HepG2 (cell line): ENCODE results near the gene TADA2A. TPM values are rescaled to one million over a fixed set of nuclear protein-coding genes. Genes with fewer than 3 reads are reported as not detected.
A peak's percentile ranks its signal among the peaks of the same experiment; 100 is the strongest.

ENCODE experiments used
- ATRX ChIP-seq: sonication (generic); formaldehyde crosslinking; IDR thresholded peaks from 2 replicates; pipeline ENCODE4 v1.4.0; 2020; ENCODE audit warnings: missing genetic modification reagents, borderline replicate concordance
- BCL6 ChIP-seq: IDR thresholded peaks from 2 replicates; pipeline ENCODE4 v1.6.1; 2016; ENCODE audit warnings: missing genetic modification reagents, missing compliant biosample characterization
- BRD4 ChIP-seq: sonication (generic); formaldehyde crosslinking; IDR thresholded peaks from 2 replicates; pipeline ENCODE4 v1.4.0; 2020; ENCODE audit warnings: missing genetic modification reagents
- CENPT ChIP-seq: sonication (generic); formaldehyde crosslinking; IDR thresholded peaks from 2 replicates; pipeline ENCODE4 v1.8.0; 2022; ENCODE audit warnings: low read depth, mild to moderate bottlenecking, moderate library complexity, missing genetic modification reagents
- ELF1 ChIP-seq: sonication (generic); formaldehyde crosslinking; IDR thresholded peaks from 2 replicates; pipeline ENCODE4 v1.4.0; 2020; ENCODE audit warnings: missing genetic modification reagents
- FLYWCH1 ChIP-seq: sonication (generic); formaldehyde crosslinking; IDR thresholded peaks from 2 replicates; pipeline ENCODE4 v1.8.1; 2023; ENCODE audit warnings: mild to moderate bottlenecking, missing genetic modification reagents
- GATAD2A ChIP-seq: IDR thresholded peaks from 2 replicates; pipeline ENCODE4 v1.6.1; 2016
- HDAC1 ChIP-seq: sonication (generic); formaldehyde crosslinking; IDR thresholded peaks from 2 replicates; pipeline ENCODE4 v1.5.1; 2020; ENCODE audit warnings: mild to moderate bottlenecking, missing genetic modification reagents
- HOXD1 ChIP-seq: sonication (generic); formaldehyde crosslinking; IDR thresholded peaks from 2 replicates; pipeline ENCODE4 v1.5.0; 2020; ENCODE audit warnings: missing genetic modification reagents
- ISX ChIP-seq: sonication (generic); formaldehyde crosslinking; conservative IDR thresholded peaks from 2 replicates; pipeline ENCODE4 v1.5.0; 2020; ENCODE audit warnings: missing genetic modification reagents
- MTA3 ChIP-seq: sonication (generic); formaldehyde crosslinking; IDR thresholded peaks from 2 replicates; pipeline ENCODE4 v1.4.0; 2020; ENCODE audit warnings: missing genetic modification reagents
- NR2F1 ChIP-seq, 2 experiments: fragments of 450-650 bp in 1 of 2; formaldehyde crosslinking in 1 of 2; IDR thresholded peaks; 2 replicates each; pipeline versions ENCODE4 v1.5.0 to v1.6.1; 2016 to 2020; ENCODE audit warnings: mild to moderate bottlenecking in 1 of 2, missing compliant biosample characterization in 1 of 2, missing genetic modification reagents in 1 of 2, moderate library complexity in 1 of 2
- PRPF4 ChIP-seq: fragments of 200-400 bp; formaldehyde crosslinking; IDR thresholded peaks from 2 replicates; pipeline ENCODE4 v1.6.1; 2016; ENCODE audit warnings: low read length, low read depth; ENCODE audit not compliant: poor library complexity, severe bottlenecking
- RARG ChIP-seq: sonication (generic); formaldehyde crosslinking; IDR thresholded peaks from 2 replicates; pipeline ENCODE4 v1.4.0; 2020; ENCODE audit warnings: low read depth, mild to moderate bottlenecking, missing genetic modification reagents
- SIX1 ChIP-seq: sonication (generic); formaldehyde crosslinking; IDR thresholded peaks from 2 replicates; pipeline ENCODE4 v1.4.0; 2020; ENCODE audit warnings: missing genetic modification reagents, borderline replicate concordance
- SIX4 ChIP-seq: sonication (generic); formaldehyde crosslinking; IDR thresholded peaks from 2 replicates; pipeline ENCODE4 v1.4.0; 2020; ENCODE audit warnings: missing genetic modification reagents
- STAG1 ChIP-seq: sonication (generic); formaldehyde crosslinking; IDR thresholded peaks from 2 replicates; pipeline ENCODE4 v1.4.0; 2020; ENCODE audit warnings: missing genetic modification reagents
- TBL1XR1 ChIP-seq: fragments of 150-350 bp; IDR thresholded peaks from 2 replicates; pipeline ENCODE4 v1.6.1; 2014; ENCODE audit warnings: borderline replicate concordance, low read length; ENCODE audit not compliant: partially characterized antibody
- ZFP1 ChIP-seq: IDR thresholded peaks from 2 replicates; pipeline ENCODE4 v1.6.1; 2016
- ZNF160 ChIP-seq: sonication (generic); formaldehyde crosslinking; IDR thresholded peaks from 2 replicates; pipeline ENCODE4 v1.8.0; 2022; ENCODE audit warnings: mild to moderate bottlenecking, inconsistent platforms, missing genetic modification reagents
- ZNF17 ChIP-seq: sonication (generic); formaldehyde crosslinking; IDR thresholded peaks from 2 replicates; pipeline ENCODE4 v1.5.0; 2020; ENCODE audit warnings: mild to moderate bottlenecking, missing genetic modification reagents
- ZNF207 ChIP-seq: fragments of 450-650 bp; IDR thresholded peaks from 2 replicates; pipeline ENCODE4 v1.6.1; 2016; ENCODE audit warnings: antibody characterized with exemption, borderline replicate concordance
- ZNF274 ChIP-seq: sonication (generic); formaldehyde crosslinking; IDR thresholded peaks from 2 replicates; pipeline ENCODE4 v1.5.1; 2020; ENCODE audit warnings: mild to moderate bottlenecking, missing genetic modification reagents
- ZNF292 ChIP-seq: sonication (generic); formaldehyde crosslinking; IDR thresholded peaks from 2 replicates; pipeline ENCODE4 v1.8.1; 2022; ENCODE audit warnings: mild to moderate bottlenecking, low read depth, missing genetic modification reagents, borderline replicate concordance
- ZNF468 ChIP-seq: sonication (generic); formaldehyde crosslinking; IDR thresholded peaks from 2 replicates; pipeline ENCODE4 v1.8.0; 2022; ENCODE audit warnings: mild to moderate bottlenecking, moderate library complexity, missing genetic modification reagents
- ZNF543 ChIP-seq: sonication (generic); formaldehyde crosslinking; IDR thresholded peaks from 2 replicates; pipeline ENCODE4 v1.4.0; 2020; ENCODE audit warnings: mild to moderate bottlenecking, missing genetic modification reagents
- ZNF567 ChIP-seq: sonication (generic); formaldehyde crosslinking; IDR thresholded peaks from 2 replicates; pipeline ENCODE4 v1.8.1; 2023; ENCODE audit warnings: mild to moderate bottlenecking, missing genetic modification reagents, borderline replicate concordance
- ZNF614 ChIP-seq: IDR thresholded peaks from 2 replicates; pipeline ENCODE4 v1.6.1; 2018; ENCODE audit warnings: missing biosample characterization, missing genetic modification reagents, inconsistent platforms, borderline replicate concordance
- ZNF816 ChIP-seq: sonication (generic); formaldehyde crosslinking; IDR thresholded peaks from 2 replicates; pipeline ENCODE4 v1.8.0; 2022; ENCODE audit warnings: missing genetic modification reagents, mild to moderate bottlenecking, borderline replicate concordance
- ZNF878 ChIP-seq: sonication (generic); formaldehyde crosslinking; IDR thresholded peaks from 2 replicates; pipeline ENCODE4 v1.8.1; 2023; ENCODE audit warnings: mild to moderate bottlenecking, missing genetic modification reagents, moderate library complexity
- polyA plus RNA-seq, 8 experiments: library from polyadenylated mRNA; depleted of rRNA in 3 of 8; stranded (reverse) in 7 of 8; unstranded in 1 of 8; fragments of >200 nt; fragmentation: Illumina TruSeq in 4 of 8; extraction: Trizol in 4 of 8; gene quantifications; 2 replicates each; pipeline versions ENCODE4 v1.2.1 to v1.2.3, GENCODE V29; 2011 to 2016; ENCODE audit warnings: low read depth in 4 of 8, missing spikeins in 1 of 8, mixed read lengths in 1 of 8; ENCODE audit not compliant: insufficient read depth in 1 of 8
- total RNA-seq, 5 experiments: library from RNA; depleted of rRNA; stranded (reverse); fragments of >200 nt; fragmentation: Illumina TruSeq; extraction: Trizol; gene quantifications; 2 replicates each; pipeline ENCODE4 v1.2.3, GENCODE V29; 2016; ENCODE audit warnings: low read depth in 1 of 5
- TF ChIP-seq, protein P1 (sequence below): IDR thresholded peaks from 2 replicates; pipeline ENCODE4 v1.6.1; 2018; ENCODE audit warnings: missing genetic modification reagents, mild to moderate bottlenecking, missing compliant biosample characterization
- TF ChIP-seq, protein P2 (sequence below): sonication (generic); formaldehyde crosslinking; IDR thresholded peaks from 2 replicates; pipeline ENCODE4 v1.5.0; 2020; ENCODE audit warnings: missing genetic modification reagents, mild to moderate bottlenecking, borderline replicate concordance

TADA2A gene
- total and polyA plus RNA-seq, 2 of the 13 experiments (the other 11 are each of a cell fraction or from before 2014, with no cell fraction given): 8.0 to 14.0 TPM

DNA sequence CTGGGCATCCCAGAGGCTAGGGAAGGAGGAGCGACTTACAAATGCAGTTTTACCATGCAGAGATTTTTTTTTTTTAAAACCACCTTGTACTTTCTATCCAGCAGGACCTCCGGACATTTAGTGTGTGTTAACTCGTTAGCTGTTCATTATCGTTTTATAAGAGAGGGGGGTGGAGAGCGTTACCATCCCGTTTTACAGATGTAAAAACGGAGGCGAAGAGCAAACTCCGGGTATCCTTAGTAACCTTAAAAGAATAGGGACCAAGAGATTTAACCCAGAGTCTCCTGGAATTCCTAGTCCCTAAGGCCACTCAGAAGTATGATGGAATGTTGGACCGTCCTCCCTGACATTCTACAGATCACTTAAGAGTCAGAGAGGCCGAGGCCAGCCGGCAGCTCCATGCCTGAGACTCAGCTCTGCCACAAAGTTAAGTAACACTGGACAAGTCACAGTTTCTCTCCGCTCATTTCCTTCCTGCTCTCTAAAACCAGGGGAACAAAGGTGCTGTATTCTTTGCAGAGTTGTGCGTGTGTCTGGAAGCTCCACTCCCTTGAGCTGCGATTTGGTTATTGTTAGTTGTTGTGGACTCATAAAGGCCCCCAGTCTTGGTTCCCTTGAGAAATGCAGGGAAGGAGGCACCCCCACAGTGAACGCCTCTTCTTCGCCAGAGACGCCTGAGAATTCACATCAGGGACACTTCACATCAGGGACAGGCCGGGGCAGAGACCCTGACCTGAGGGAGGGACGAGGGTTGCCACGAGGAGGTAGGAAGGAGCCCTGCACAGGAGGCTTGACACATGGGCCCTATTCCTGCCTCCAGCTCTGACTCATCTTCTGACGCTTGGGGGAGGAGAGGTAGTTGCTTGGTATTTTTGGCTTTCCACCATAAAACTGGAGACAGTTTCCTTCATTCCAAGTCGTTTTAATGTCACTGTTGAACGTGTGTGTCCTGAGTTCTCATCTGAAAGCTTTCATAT, 84.2 kb downstream of the TADA2A start (continued):
- TF ChIP-seq, protein P1, sequence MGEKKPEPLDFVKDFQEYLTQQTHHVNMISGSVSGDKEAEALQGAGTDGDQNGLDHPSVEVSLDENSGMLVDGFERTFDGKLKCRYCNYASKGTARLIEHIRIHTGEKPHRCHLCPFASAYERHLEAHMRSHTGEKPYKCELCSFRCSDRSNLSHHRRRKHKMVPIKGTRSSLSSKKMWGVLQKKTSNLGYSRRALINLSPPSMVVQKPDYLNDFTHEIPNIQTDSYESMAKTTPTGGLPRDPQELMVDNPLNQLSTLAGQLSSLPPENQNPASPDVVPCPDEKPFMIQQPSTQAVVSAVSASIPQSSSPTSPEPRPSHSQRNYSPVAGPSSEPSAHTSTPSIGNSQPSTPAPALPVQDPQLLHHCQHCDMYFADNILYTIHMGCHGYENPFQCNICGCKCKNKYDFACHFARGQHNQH: 0 out of 2 replicates have a peak, but pooled peaks have one; percentile 31
- no peak for TF ChIP-seq HDAC1 (CRISPR knock-in tag)
- TF ChIP-seq STAG1 (CRISPR knock-in tag): no peak
- no peak for TF ChIP-seq HOXD1 (CRISPR knock-in tag)
- TF ChIP-seq ELF1: no peak
- TF ChIP-seq ZNF468: no peak
- no peak for TF ChIP-seq FLYWCH1 (CRISPR knock-in tag)
- no peak for TF ChIP-seq GATAD2A (CRISPR knock-in tag)
- TF ChIP-seq SIX1 (CRISPR knock-in tag): no peak
- no peak for TF ChIP-seq ZNF207
- no peak for TF ChIP-seq PRPF4
- 0 out of 4 replicates have a peak, but pooled peaks of 1 of the 2 experiments have one; percentile 18 for TF ChIP-seq NR2F1 (CRISPR knock-in tag; IDR thresholded peaks at IDR 0.05)
- TF ChIP-seq MTA3 (CRISPR knock-in tag): no peak
- TF ChIP-seq ZNF543: no peak
- no peak for TF ChIP-seq ZFP1 (CRISPR knock-in tag)
- TF ChIP-seq, protein P2, sequence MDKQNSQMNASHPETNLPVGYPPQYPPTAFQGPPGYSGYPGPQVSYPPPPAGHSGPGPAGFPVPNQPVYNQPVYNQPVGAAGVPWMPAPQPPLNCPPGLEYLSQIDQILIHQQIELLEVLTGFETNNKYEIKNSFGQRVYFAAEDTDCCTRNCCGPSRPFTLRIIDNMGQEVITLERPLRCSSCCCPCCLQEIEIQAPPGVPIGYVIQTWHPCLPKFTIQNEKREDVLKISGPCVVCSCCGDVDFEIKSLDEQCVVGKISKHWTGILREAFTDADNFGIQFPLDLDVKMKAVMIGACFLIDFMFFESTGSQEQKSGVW (CRISPR knock-in tag): no peak
- no peak for TF ChIP-seq RARG (CRISPR knock-in tag)
- TF ChIP-seq BRD4 (CRISPR knock-in tag): no peak
- no peak for TF ChIP-seq CENPT (CRISPR knock-in tag)
- no peak for TF ChIP-seq ZNF160 (CRISPR knock-in tag)
- 0 out of 2 replicates have a peak, but pooled peaks have one; percentile 12 for TF ChIP-seq ZNF614
- TF ChIP-seq ZNF17 (CRISPR knock-in tag): no peak
- TF ChIP-seq BCL6 (CRISPR knock-in tag): no peak
- TF ChIP-seq SIX4 (CRISPR knock-in tag): no peak
- no peak for TF ChIP-seq ZNF816
- TF ChIP-seq TBL1XR1: no peak
- TF ChIP-seq ZNF567 (CRISPR knock-in tag): no peak
- TF ChIP-seq ISX (CRISPR knock-in tag): no peak
- 0 out of 2 replicates have a peak, but pooled peaks have one; percentile 58 for TF ChIP-seq ZNF274 (CRISPR knock-in tag)
- no peak for TF ChIP-seq ATRX (CRISPR knock-in tag)
- TF ChIP-seq ZNF878 (CRISPR knock-in tag): 0 out of 2 replicates have a peak, but pooled peaks have one; percentile 29
- no peak for TF ChIP-seq ZNF292
